NCI-H2107 treated with DMSO at 0.1 percent for 48 hours (cell line): ENCODE measurements around the gene DDB1.
"Not testable (repeated sequence)": the region's sequence is repeated elsewhere in the genome, so short reads cannot be mapped to it uniquely, and the experiment has no call there.

Experiments
- DNase-seq: peaks from one replicate; lab custom pipeline; 2025; ENCODE audit not compliant: unreplicated experiment; lab: John Stamatoyannopoulos, UW

Gene DDB1

GRCh38 chr11:61272731-61273130 lies 60.2 kb downstream of the DDB1 start:
- no peak for DNase-seq

GRCh38 chr11:61270354-61271076 lies 62.4 kb downstream of the DDB1 start:
- DNase-seq = no peak

GRCh38 chr11:61268588-61269250 lies 64.2 kb downstream of the DDB1 start:
- no peak for DNase-seq

GRCh38 chr11:61267437-61267841 lies 65.5 kb downstream of the DDB1 start:
- no peak for DNase-seq

GRCh38 chr11:61266602-61267001 lies 66.3 kb downstream of the DDB1 start:
- DNase-seq = no peak

- no peak for DNase-seq
Measured at GRCh38 chr11:61265357-61265756, 67.5 kb downstream of the DDB1 start.

GRCh38 chr11:61264795-61265194 lies 68.1 kb downstream of the DDB1 start:
- no peak for DNase-seq

- DNase-seq = no peak
Measured at GRCh38 chr11:61264371-61264770, 68.5 kb downstream of the DDB1 start.

- no peak for DNase-seq
Measured at GRCh38 chr11:61259363-61259762, 73.5 kb downstream of the DDB1 start.

- DNase-seq = no peak
Measured at GRCh38 chr11:61258546-61258945, 74.4 kb downstream of the DDB1 start.

- DNase-seq = no peak
Measured at GRCh38 chr11:61256710-61257482, 76.0 kb downstream of the DDB1 start.

GRCh38 chr11:61254403-61255025 lies 78.4 kb downstream of the DDB1 start:
- DNase-seq = peak; percentile 50

- DNase-seq = not testable (repeated sequence)
Measured at GRCh38 chr11:61252332-61252731, 80.6 kb downstream of the DDB1 start.

GRCh38 chr11:61250796-61251765 lies 81.8 kb downstream of the DDB1 start:
- DNase-seq = not testable (repeated sequence)
